NT2/D1 (cell line): ENCODE results near the gene GOLT1A.

ENCODE experiments used
- SUZ12 ChIP-seq: IDR thresholded peaks from 2 replicates; pipeline ENCODE4 v1.6.1; 2011; ENCODE audit not compliant: insufficient read length, insufficient read depth; ENCODE audit errors: extremely low read depth
- YY1 ChIP-seq: IDR thresholded peaks from 2 replicates; pipeline ENCODE4 v1.6.1; 2011; ENCODE audit not compliant: insufficient read length, insufficient read depth
- ZNF274 ChIP-seq: IDR thresholded peaks from 2 replicates; pipeline ENCODE4 v1.6.1; 2011; ENCODE audit warnings: mild to moderate bottlenecking, low read depth, low read length

DNA sequence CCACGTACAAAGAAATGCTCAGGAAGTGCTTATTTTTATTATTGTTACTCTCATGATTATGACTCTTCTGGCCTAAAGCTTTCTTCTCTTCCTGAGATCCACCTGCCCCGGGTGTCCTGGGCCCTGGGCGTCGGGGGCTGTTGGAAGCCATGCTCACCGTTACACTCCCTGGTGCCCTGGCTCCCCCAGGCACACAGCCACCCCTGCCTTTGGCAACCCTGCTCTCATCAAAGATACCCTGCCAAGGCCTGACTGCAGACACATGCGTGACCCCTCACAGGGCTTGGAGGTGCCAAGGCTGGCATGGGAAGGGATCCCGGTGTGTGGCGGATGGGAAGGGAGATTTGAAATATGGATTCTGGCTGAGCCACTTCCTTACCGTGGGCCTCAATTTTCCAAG lies 14.2 kb downstream of the GOLT1A start:
- TF ChIP-seq ZNF274 = no peak
- no peak for TF ChIP-seq YY1
- no peak for TF ChIP-seq SUZ12
